AG04449 (cell line): Measurements from ENCODE around the gene NRG3.

ENCODE experiments used
- CTCF ChIA-PET: fragments of 350-600 bp; formaldehyde crosslinking; extraction: SDS; loops from one replicate; lab custom pipeline; 2021; ENCODE audit warnings: antibody characterized with exemption; lab: Yijun Ruan, JAX
- POLR2A ChIA-PET: fragments of 400-600, 350-600 bp; formaldehyde crosslinking; extraction: SDS; loops from one replicate; lab custom pipeline; 2020; ENCODE audit warnings: antibody characterized with exemption, inconsistent platforms; lab: Yijun Ruan, JAX
- DNase-seq: peaks from one replicate; pipeline ENCODE4 v3.0.0-alpha.2; 2010; ENCODE audit warnings: low read depth, low spot score
- H3K4me3 ChIP-seq: 2 replicates; pipeline ENCODE4 v1.5.1; 2011; ENCODE audit warnings: low read depth, mild to moderate bottlenecking, control low read depth, low read length
- TF ChIP-seq, protein P1 (sequence below): IDR thresholded peaks from one replicate; pipeline ENCODE4 v1.5.1; 2011; ENCODE audit warnings: mild to moderate bottlenecking, moderate library complexity, low read length, control low read depth, inconsistent platforms; ENCODE audit not compliant: insufficient read depth; ENCODE audit errors: missing control alignments

Gene NRG3

DNA sequence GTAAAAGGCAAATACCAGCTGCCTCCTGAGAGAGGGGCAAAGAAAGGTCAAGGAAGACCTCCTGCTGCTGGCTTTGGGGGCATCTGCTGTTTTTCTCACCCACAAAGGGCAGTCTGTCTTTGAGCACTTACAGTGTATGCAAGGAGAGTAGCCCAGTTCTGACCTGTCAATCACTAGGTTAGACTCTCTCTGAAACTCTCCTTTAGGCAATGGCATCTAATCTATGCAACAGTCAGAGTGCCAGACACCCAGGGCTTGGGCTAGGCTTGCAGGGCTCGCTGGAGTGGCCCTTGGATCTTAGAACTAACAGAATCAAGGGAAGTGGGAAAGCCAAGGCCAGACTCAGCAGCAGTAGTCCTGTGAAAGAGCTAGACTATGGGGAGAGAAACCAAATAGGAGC lies 522.9 kb downstream of the NRG3 start:
- no peak for DNase-seq
- TF ChIP-seq, protein P1, sequence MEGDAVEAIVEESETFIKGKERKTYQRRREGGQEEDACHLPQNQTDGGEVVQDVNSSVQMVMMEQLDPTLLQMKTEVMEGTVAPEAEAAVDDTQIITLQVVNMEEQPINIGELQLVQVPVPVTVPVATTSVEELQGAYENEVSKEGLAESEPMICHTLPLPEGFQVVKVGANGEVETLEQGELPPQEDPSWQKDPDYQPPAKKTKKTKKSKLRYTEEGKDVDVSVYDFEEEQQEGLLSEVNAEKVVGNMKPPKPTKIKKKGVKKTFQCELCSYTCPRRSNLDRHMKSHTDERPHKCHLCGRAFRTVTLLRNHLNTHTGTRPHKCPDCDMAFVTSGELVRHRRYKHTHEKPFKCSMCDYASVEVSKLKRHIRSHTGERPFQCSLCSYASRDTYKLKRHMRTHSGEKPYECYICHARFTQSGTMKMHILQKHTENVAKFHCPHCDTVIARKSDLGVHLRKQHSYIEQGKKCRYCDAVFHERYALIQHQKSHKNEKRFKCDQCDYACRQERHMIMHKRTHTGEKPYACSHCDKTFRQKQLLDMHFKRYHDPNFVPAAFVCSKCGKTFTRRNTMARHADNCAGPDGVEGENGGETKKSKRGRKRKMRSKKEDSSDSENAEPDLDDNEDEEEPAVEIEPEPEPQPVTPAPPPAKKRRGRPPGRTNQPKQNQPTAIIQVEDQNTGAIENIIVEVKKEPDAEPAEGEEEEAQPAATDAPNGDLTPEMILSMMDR: no peak
- ChIA-PET CTCF (no interaction called here), POLR2A (no interaction called here)
- H3K4me3 ChIP-seq: no peak overlapping the region

DNA sequence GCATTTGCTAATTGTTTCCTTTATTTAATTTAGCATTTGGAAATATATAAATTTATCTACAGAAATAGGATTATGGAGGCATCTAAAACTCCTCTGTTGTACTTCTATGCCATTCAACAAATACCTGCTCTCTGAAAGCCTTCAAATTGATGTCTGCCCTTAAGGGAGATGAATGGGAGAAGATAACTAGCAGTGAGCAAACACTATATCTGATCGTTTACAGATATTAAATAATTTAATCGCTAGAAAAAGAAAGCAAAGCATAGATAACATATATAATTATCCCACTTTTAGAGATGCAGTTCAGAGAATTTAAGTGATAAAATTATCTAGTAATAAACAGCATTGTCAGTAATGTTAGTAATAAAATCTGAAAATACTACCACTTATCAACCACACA lies 524.9 kb downstream of the NRG3 start:
- CTCF ChIA-PET: no interaction called here
- TF ChIP-seq, protein P1: no peak
- DNase-seq: no peak
- H3K4me3 ChIP-seq: no peak overlapping the region
- POLR2A ChIA-PET: interaction anchor here (0.6 kb wide), 1 partner anchor 773 kb away, joined by 3 read pairs; no protein-coding TSS in a partner anchor

DNA sequence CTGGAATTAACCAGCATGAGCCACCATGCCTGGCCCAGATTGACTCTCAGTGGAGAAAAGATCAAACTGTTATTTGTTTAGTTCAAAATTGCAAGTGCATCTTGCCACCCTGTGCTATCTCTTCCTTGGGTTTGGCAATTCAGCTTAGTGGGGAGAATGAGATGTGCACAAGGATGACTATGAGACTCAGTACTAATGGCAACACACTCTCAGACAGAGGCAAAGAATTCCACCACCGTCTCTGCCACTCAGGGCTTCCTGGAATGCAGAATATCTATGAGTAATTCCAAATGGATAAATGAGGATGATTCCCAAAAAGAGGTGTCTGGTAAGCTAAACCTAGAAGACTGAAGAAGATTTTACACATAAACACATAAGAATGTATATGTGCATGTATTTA lies 525.8 kb downstream of the NRG3 start:
- H3K4me3 ChIP-seq: no peak overlapping the region
- ChIA-PET POLR2A (no interaction called here), CTCF (no interaction called here)
- TF ChIP-seq, protein P1: no peak
- DNase-seq: no peak

DNA sequence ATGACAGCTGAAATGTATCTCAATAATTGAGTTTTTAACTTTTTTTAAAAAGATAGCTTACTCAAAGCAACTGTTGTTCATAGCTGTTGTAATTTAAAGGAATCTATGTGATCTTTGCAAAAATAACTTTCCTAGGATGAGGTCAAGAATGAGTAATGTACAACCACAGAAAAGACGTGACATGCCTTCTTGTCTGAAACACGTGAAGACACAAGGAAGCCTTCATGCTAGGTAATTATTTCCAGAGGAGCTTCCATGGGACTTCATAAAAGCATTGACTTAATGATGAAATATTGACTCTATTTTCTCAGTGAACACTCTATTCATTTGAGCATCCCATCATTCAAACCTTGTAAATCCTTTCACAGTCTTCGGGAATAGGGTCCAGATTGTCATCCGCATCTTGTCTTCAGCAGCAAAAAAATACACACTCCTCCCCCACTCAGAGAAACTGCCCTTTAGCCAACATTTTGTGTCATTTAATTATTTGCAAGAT lies 528.0 kb downstream of the NRG3 start:
- POLR2A ChIA-PET: no interaction called here
- TF ChIP-seq, protein P1: no peak
- DNase-seq: no peak
- CTCF ChIA-PET: no interaction called here
- no peak overlapping the region for H3K4me3 ChIP-seq

DNA sequence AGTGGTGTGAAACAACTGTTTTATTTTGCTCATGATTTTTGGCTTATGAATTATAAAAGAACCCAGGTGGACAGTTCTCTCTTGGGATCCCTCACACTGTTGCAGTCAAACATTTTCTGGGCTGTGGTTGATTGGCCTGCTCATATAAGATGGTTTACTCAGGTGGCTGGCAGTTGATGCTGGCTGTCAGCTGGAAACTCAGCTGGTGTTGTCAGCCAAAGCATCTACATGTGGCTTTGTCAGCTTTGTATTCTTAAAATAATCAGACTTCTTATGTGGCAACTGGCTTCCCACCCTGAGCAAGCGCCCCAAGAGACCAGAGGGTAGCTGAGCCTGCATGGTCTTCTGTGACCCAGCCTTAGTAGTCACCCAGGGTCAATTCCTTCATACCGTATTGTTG lies 534.7 kb downstream of the NRG3 start:
- TF ChIP-seq, protein P1: no peak
- CTCF ChIA-PET: no interaction called here

DNA sequence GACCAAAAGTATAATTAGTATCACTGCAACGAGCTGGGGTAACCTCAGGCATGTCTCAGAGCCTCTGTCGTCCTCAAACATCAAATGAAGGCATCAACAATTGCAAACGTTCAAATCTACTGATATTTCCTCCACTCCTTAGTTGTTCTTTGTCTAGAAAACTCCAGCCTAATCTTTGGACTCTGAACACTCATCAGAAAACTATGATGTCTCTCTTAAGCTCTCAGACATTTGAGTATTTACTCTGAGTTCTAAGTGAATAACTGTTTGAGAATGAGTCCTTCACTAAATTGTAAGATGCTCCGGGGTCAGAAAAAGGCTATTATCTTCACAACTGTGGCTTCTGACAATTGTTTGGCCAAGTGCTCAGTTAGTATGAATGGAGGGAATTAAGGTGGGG lies 536.4 kb downstream of the NRG3 start:
- ChIA-PET POLR2A (no interaction called here), CTCF (no interaction called here)
- no peak overlapping the region for H3K4me3 ChIP-seq
- TF ChIP-seq, protein P1: no peak
- no peak for DNase-seq

More for the DNA sequence above, 534.7 kb downstream of the NRG3 start:
- H3K4me3 ChIP-seq: no peak overlapping the region
- DNase-seq: no peak
- POLR2A ChIA-PET: no interaction called here
